ENCODE data around the gene PDILT.

DNA sequence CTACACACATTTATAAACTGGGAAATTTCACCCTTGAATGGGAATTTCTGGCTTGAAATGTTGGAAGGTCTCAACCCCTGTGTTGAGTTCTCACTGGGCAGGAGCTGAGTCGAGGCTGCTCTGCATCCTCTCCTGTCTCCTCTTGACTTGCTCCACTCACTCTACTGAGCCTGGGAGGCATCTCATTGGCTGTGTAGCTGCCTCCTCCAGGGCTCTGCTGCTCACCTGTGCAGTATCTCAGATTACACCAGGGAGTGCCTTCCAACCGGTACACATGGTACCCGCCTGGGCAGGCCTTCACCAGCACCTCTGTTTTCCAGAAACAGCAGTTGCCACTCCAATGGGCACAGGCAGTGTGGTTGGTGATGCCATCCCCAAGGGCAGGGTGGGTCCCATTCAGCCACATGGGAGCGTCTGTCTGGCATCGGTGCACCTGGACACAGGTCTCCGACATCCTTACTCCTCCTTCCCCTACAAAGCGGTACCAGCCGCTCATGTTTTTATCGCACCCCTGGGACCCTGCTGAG is 80.9 kb downstream of the PDILT start:
- TF ChIP-seq, protein P1, sequence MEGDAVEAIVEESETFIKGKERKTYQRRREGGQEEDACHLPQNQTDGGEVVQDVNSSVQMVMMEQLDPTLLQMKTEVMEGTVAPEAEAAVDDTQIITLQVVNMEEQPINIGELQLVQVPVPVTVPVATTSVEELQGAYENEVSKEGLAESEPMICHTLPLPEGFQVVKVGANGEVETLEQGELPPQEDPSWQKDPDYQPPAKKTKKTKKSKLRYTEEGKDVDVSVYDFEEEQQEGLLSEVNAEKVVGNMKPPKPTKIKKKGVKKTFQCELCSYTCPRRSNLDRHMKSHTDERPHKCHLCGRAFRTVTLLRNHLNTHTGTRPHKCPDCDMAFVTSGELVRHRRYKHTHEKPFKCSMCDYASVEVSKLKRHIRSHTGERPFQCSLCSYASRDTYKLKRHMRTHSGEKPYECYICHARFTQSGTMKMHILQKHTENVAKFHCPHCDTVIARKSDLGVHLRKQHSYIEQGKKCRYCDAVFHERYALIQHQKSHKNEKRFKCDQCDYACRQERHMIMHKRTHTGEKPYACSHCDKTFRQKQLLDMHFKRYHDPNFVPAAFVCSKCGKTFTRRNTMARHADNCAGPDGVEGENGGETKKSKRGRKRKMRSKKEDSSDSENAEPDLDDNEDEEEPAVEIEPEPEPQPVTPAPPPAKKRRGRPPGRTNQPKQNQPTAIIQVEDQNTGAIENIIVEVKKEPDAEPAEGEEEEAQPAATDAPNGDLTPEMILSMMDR (IDR thresholded peaks at IDR 0.05) = no peak
- TF ChIP-seq POLR2A (IDR thresholded peaks at IDR 0.05) = no peak
